Activated CD8-positive, alpha-beta T cell treated with anti-CD3 and anti-CD28 coated beads for 36 hours (primary cell): Measurements from ENCODE around the gene GIT2. TPM values are rescaled to one million over a fixed set of nuclear protein-coding genes. Genes with fewer than 3 reads are reported as not detected.

ENCODE experiments used
- ATAC-seq: fragments of 200-7000 bp; cut with Tn5 transposase; one replicate; pipeline ENCODE4 v1.10.0; 2021; ENCODE audit warnings: mild to moderate bottlenecking, moderate library complexity
- CTCF ChIA-PET: fragments of 350-600 bp; sonication (Branson Sonifier 250); formaldehyde crosslinking; loops from one replicate; lab custom pipeline; 2021; ENCODE audit warnings: antibody characterized with exemption; lab: Charles Lee
- POLR2A ChIA-PET: fragments of 350-600 bp; sonication (Branson Sonifier 250); formaldehyde crosslinking; loops from one replicate; lab custom pipeline; 2021; ENCODE audit warnings: antibody characterized with exemption; lab: Charles Lee
- DNase-seq: peaks from one replicate; pipeline ENCODE4 v3.0.0-alpha.2; 2020
- H3K27ac Mint-ChIP-seq: one replicate; pipeline ENCODE4 v1.8.0; 2021; ENCODE audit warnings: mild to moderate bottlenecking, mixed read lengths
- H3K27me3 Mint-ChIP-seq: one replicate; pipeline ENCODE4 v1.8.0; 2021; ENCODE audit warnings: mixed read lengths
- H3K36me3 Mint-ChIP-seq: one replicate; pipeline ENCODE4 v1.8.0; 2021; ENCODE audit warnings: low read depth, mixed read lengths
- H3K4me1 Mint-ChIP-seq: one replicate; pipeline ENCODE4 v1.8.0; 2021; ENCODE audit warnings: low read depth, mixed read lengths
- H3K4me3 Mint-ChIP-seq: one replicate; pipeline ENCODE4 v1.8.0; 2021; ENCODE audit warnings: mild to moderate bottlenecking, moderate library complexity, mixed read lengths
- H3K9me3 Mint-ChIP-seq: one replicate; pipeline ENCODE4 v1.8.0; 2021; ENCODE audit warnings: mixed read lengths
- intact Hi-C: fragments of 100-400 bp; cut with micrococcal nuclease; formaldehyde crosslinking; loops from one replicate; pipeline ENCODE4 v1.10.0; 2022
- total RNA-seq, 2 experiments: library from RNA; stranded (reverse); gene quantifications; one replicate each; pipeline ENCODE4 v1.2.3, GENCODE V29; 2021
- TF ChIP-seq, protein P1 (sequence below): fragments of 200-600 bp; IDR thresholded peaks from one replicate; pipeline ENCODE4 v1.8.0; 2022; ENCODE audit warnings: antibody characterized with exemption, mild to moderate bottlenecking

The GIT2 gene
- total RNA-seq, 2 experiments from 2014 or later, result 49.2 to 49.6 TPM

DNA sequence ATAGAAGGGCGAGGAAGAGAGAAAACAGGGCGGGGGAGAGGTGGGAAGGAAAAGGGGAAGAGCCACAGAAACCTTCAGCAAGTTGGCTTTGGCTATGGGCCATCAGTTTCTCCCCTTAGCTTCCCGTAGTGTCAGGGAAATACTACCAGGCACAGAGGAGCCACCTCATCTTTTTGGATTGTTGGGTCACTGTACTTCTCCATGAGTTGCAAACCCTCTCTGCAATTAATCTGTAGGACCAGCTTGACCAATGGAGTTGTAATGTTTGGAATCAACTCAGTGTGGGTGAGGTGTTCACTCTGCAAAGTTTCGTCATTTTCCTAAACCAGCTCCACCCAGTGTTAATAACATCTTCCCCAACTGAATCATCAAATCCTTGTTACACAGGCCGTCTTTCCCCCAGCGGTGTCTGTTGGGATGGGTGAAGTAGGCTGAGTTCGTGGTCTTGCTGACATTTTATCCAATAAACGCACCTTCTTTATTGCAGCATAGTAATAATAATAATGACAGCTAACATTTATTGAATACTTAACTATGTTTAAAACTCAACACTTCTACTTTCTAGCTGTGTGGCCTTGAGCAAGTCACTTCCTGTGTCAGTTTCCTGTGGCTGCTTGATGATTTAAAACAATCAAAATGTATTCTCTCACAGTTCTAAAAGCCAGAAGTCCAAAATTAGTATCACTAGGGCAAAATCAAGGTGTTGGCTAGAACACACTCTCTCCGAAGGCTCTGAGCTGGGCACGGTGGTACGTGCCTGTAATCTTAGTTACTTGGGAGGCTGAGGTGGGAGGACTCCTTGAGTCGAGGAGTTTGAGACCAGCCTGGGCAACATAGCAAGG, 107.8 kb downstream of the GIT2 start:
- no peaks in the 10 kb centered on the region for H3K9me3 Mint-ChIP-seq
- H3K4me3 Mint-ChIP-seq, result peak overlapping the region; percentile 46
- H3K4me1 Mint-ChIP-seq, result peaks cover 36% of the 10 kb centered on the region
- intact Hi-C loops, result no loop called here
- ChIA-PET CTCF (interaction anchor here (0.8 to 2.6 kb wide), 6 partner anchors 9 to 83 kb away, joined by 3 to 11 read pairs (median 6); partner anchors contain the start of gene TCHP), POLR2A (interaction anchor here (1.4 to 3.0 kb wide), 2 partner anchors 12 to 16 kb away, joined by 7 to 19 read pairs; partner anchors contain the start of gene TCHP)
- peak overlapping the region; percentile 90 for H3K27ac Mint-ChIP-seq
- TF ChIP-seq, protein P1, sequence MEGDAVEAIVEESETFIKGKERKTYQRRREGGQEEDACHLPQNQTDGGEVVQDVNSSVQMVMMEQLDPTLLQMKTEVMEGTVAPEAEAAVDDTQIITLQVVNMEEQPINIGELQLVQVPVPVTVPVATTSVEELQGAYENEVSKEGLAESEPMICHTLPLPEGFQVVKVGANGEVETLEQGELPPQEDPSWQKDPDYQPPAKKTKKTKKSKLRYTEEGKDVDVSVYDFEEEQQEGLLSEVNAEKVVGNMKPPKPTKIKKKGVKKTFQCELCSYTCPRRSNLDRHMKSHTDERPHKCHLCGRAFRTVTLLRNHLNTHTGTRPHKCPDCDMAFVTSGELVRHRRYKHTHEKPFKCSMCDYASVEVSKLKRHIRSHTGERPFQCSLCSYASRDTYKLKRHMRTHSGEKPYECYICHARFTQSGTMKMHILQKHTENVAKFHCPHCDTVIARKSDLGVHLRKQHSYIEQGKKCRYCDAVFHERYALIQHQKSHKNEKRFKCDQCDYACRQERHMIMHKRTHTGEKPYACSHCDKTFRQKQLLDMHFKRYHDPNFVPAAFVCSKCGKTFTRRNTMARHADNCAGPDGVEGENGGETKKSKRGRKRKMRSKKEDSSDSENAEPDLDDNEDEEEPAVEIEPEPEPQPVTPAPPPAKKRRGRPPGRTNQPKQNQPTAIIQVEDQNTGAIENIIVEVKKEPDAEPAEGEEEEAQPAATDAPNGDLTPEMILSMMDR, result no peak
- H3K27me3 Mint-ChIP-seq, result no peaks in the 10 kb centered on the region
- H3K36me3 Mint-ChIP-seq, result no peaks in the 10 kb centered on the region
- DNase-seq (peak; percentile 44), ATAC-seq (peak; percentile 71)

DNA sequence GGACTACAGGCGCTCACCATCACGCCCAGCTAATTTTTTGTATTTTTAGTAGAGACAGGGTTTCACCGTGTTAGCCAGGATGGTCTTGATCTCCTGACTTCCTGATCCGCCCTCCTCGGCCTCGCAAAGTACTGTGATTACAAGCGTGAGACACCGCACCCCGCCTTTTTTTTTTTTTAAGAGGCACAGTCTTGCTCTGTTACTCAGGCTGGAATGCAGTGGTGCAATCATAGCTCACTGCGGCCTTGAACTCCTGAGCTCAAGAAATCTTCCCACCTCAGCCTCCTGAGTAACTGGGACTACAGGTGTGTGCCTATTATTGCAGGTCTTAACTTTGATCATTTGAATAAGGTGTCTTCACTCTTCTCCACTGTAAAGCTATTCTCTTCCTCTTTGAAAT, 110.6 kb downstream of the GIT2 start:
- Mint-ChIP-seq H3K4me3 (no peak overlapping the region), H3K9me3 (no peaks in the 10 kb centered on the region), H3K4me1 (peaks cover 31% of the 10 kb centered on the region), H3K36me3 (no peaks in the 10 kb centered on the region), H3K27me3 (no peaks in the 10 kb centered on the region), H3K27ac (no peak overlapping the region)
- CTCF ChIA-PET, result interaction anchor here (0.6 to 1.7 kb wide), 3 partner anchors 40 to 81 kb away, joined by 3 to 5 read pairs (median 4); no protein-coding TSS in a partner anchor
- intact Hi-C loops, result no loop called here
- DNase-seq, result no peak
- no peak for ATAC-seq
- POLR2A ChIA-PET, result no interaction called here
- TF ChIP-seq, protein P1, result no peak

DNA sequence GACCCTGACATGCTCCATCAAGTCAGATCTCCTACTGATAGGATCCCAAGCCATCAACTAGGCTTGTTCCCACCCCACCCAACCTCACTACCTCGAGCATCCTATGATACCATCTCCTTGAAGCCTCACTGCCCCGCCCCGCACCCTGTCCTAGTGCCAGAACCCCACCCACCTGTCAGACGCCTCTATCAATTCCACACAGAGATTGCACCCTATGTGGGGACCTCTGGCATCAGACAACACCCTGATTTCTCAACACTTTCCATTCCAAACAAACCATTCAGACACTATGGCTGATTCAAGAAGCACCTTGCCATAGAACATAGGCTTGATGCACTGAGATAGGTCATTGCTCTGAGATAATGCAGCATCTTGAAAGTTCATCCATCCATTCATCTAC, 112.7 kb downstream of the GIT2 start:
- POLR2A ChIA-PET, result interaction anchor here (0.9 kb wide), 1 partner anchor 29 kb away, joined by 4 read pairs; no protein-coding TSS in a partner anchor
- ATAC-seq, result no peak

DNA sequence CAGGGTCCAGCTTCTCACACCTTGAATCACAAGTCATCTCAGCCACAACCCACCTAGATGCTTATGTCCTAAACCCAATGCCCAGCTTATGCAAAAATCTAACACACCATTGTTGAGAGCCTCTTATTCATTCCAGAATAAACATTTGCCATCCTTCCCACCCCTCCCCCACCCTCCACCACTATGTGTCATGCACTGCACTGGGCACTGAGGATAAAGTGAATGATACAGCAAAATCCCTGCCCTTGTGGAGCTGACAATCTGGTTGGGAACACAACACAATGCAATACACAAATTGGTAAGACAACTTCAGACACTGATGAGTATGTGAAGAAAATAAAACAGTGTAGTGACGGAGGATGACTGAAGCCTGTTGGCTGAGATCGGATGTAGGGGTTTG, 114.4 kb downstream of the GIT2 start:
- DNase-seq, result no peak
- Mint-ChIP-seq H3K4me3 (peak overlapping the region; percentile 73), H3K27ac (no peak overlapping the region), H3K4me1 (peaks cover 30% of the 10 kb centered on the region), H3K9me3 (no peaks in the 10 kb centered on the region), H3K27me3 (no peaks in the 10 kb centered on the region), H3K36me3 (no peaks in the 10 kb centered on the region)
- ChIA-PET POLR2A (interaction anchor here (1.6 kb wide), 1 partner anchor 18 kb away, joined by 10 read pairs; the partner anchor contains the start of gene TCHP), CTCF (interaction anchor here (1.0 to 2.9 kb wide), 2 partner anchors 37 to 76 kb away, joined by 3 to 10 read pairs; no protein-coding TSS in a partner anchor)
- no peak for ATAC-seq
- intact Hi-C loops, result loop anchor here (2.0 kb wide), 1 partner anchor 77 kb away; no protein-coding TSS in a partner anchor
- TF ChIP-seq, protein P1, result no peak

More for the DNA sequence above, 112.7 kb downstream of the GIT2 start:
- no peaks in the 10 kb centered on the region for H3K36me3 Mint-ChIP-seq
- no peak overlapping the region for H3K27ac Mint-ChIP-seq
- TF ChIP-seq, protein P1, result no peak
- no peak overlapping the region for H3K4me3 Mint-ChIP-seq
- CTCF ChIA-PET, result interaction anchor here (1.1 to 2.9 kb wide), 2 partner anchors 39 to 78 kb away, joined by 3 to 10 read pairs; no protein-coding TSS in a partner anchor
- intact Hi-C loops, result no loop called here
- peaks cover 31% of the 10 kb centered on the region for H3K4me1 Mint-ChIP-seq
- DNase-seq, result no peak
- no peaks in the 10 kb centered on the region for H3K9me3 Mint-ChIP-seq
- H3K27me3 Mint-ChIP-seq, result no peaks in the 10 kb centered on the region
